Measurements from ENCODE around the gene TDRD12.

The TDRD12 gene

DNA sequence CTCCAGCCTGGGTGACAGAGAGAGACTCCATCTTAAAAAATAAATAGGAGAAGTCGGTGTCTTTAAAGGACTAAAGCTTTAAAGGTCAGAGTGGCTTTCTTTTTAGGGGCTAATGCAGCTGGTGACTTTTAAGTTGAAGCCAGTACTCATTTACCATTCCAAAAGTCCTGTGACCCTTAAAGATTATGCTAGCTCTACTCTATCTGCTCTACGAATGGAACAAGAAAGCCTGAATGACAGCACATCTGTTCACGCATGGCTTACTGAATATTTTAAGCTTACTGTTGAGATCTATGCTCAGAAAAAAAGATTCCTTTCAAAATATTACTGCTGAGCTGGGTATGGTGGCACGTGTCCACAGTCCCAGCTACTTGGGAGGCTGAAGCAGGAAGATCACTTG, 16.4 kb downstream of the TDRD12 start:
- H2AFZ ChIP-seq (ENCODE audit: low read depth, low read length), result no peak overlapping the region
- peaks cover 5 to 8% of the 10 kb centered on the region in 2 experiments for H3K27me3 ChIP-seq (ENCODE audit: control insufficient read depth in 1 of 2, insufficient read depth in 1 of 2, low read length in 2 of 2)
- no peaks in the 10 kb centered on the region for H3K79me1 ChIP-seq (replicated peaks; ENCODE audit: low read length, poor library complexity, severe bottlenecking)
- no peak overlapping the region for H2BK15ac ChIP-seq (ENCODE audit: low read depth, poor library complexity, severe bottlenecking)
- H3K9ac ChIP-seq (ENCODE audit: low read length), result no peak overlapping the region
- H3K14ac ChIP-seq (ENCODE audit: low read length in 2 of 2), result no peak overlapping the region
- H2BK12ac ChIP-seq (ENCODE audit: low read length in 2 of 2), result no peak overlapping the region
- H3K36me3 ChIP-seq (ENCODE audit: control insufficient read depth in 1 of 2, insufficient read depth in 2 of 2, low read depth in 1 of 2, low read length in 2 of 2), result no peaks in the 10 kb centered on the region
- H4K91ac ChIP-seq (ENCODE audit: low read length), result no peak overlapping the region
- peaks cover 4% of the 10 kb centered on the region for H3K4me1 ChIP-seq (ENCODE audit: control insufficient read depth, insufficient read depth, low read depth, low read length)
- 67% methylated on average over 3 of the region's 4 CpGs for WGBS
- no peak overlapping the region for H3K27ac ChIP-seq (ENCODE audit: low read length, poor library complexity, severe bottlenecking)
- no peaks in the 10 kb centered on the region for H3K9me3 ChIP-seq (ENCODE audit: control insufficient read depth, low read length)
- H3K4ac ChIP-seq (ENCODE audit: low read depth in 1 of 2, low read length in 2 of 2), result no peak overlapping the region
- H4K8ac ChIP-seq (ENCODE audit: low read length), result no peak overlapping the region
- no peak overlapping the region for H3K4me2 ChIP-seq (ENCODE audit: low read length, poor library complexity, severe bottlenecking)
- H2BK120ac ChIP-seq (ENCODE audit: low read depth, low read length), result no peak overlapping the region
- DNase-seq, result no peak
- H3K4me3 ChIP-seq (ENCODE audit: insufficient read depth in 1 of 2, low read depth in 1 of 2, low read length in 2 of 2), result no peak overlapping the region
- H3K18ac ChIP-seq (ENCODE audit: low read depth in 1 of 2, low read length in 2 of 2), result no peak overlapping the region
- H2AK5ac ChIP-seq (ENCODE audit: low read length, severe bottlenecking), result no peak overlapping the region
- no peak overlapping the region for H3K23ac ChIP-seq (ENCODE audit: low read length in 2 of 2)
- no peak overlapping the region for H2BK5ac ChIP-seq (ENCODE audit: low read depth, low read length, poor library complexity, severe bottlenecking)

- DNase-seq, result no peak
- H3K23ac ChIP-seq (ENCODE audit: low read length in 2 of 2), result no peak overlapping the region
- H3K14ac ChIP-seq (ENCODE audit: low read length in 2 of 2), result no peak overlapping the region
- no peak overlapping the region for H3K4ac ChIP-seq (ENCODE audit: low read depth in 1 of 2, low read length in 2 of 2)
- no peak overlapping the region for H2AFZ ChIP-seq (ENCODE audit: low read depth, low read length)
- no peak overlapping the region for H2BK120ac ChIP-seq (ENCODE audit: low read depth, low read length)
- no peak overlapping the region for H4K91ac ChIP-seq (ENCODE audit: low read length)
- no peaks in the 10 kb centered on the region for H3K79me1 ChIP-seq (replicated peaks; ENCODE audit: low read length, poor library complexity, severe bottlenecking)
- H3K9ac ChIP-seq (ENCODE audit: low read length), result no peak overlapping the region
- H3K27ac ChIP-seq (ENCODE audit: low read length, poor library complexity, severe bottlenecking), result no peak overlapping the region
- H3K27me3 ChIP-seq (ENCODE audit: control insufficient read depth in 1 of 2, insufficient read depth in 1 of 2, low read length in 2 of 2), result peaks cover 14 to 19% of the 10 kb centered on the region in 2 experiments
- H3K4me3 ChIP-seq (ENCODE audit: insufficient read depth in 1 of 2, low read depth in 1 of 2, low read length in 2 of 2), result no peak overlapping the region
- H3K9me3 ChIP-seq (ENCODE audit: control insufficient read depth, low read length), result no peaks in the 10 kb centered on the region
- H2BK15ac ChIP-seq (ENCODE audit: low read depth, poor library complexity, severe bottlenecking), result no peak overlapping the region
- H3K18ac ChIP-seq (ENCODE audit: low read depth in 1 of 2, low read length in 2 of 2), result no peak overlapping the region
- H2BK12ac ChIP-seq (ENCODE audit: low read length in 2 of 2), result no peak overlapping the region
- no peak overlapping the region for H3K4me2 ChIP-seq (ENCODE audit: low read length, poor library complexity, severe bottlenecking)
- WGBS, result 93% methylated on average over 9 of the region's 9 CpGs
- H3K4me1 ChIP-seq (ENCODE audit: control insufficient read depth, insufficient read depth, low read depth, low read length), result no peaks in the 10 kb centered on the region
- H4K8ac ChIP-seq (ENCODE audit: low read length), result no peak overlapping the region
- no peak overlapping the region for H2AK5ac ChIP-seq (ENCODE audit: low read length, severe bottlenecking)
- H2BK5ac ChIP-seq (ENCODE audit: low read depth, low read length, poor library complexity, severe bottlenecking), result no peak overlapping the region
- no peaks in the 10 kb centered on the region for H3K36me3 ChIP-seq (ENCODE audit: control insufficient read depth in 1 of 2, insufficient read depth in 2 of 2, low read depth in 1 of 2, low read length in 2 of 2)
Measured at GRCh38 chr19:32743021-32743420, 23.5 kb downstream of the TDRD12 start.

GRCh38 chr19:32743447-32743846, 23.9 kb downstream of the TDRD12 start:
- peaks cover 14 to 21% of the 10 kb centered on the region in 2 experiments for H3K27me3 ChIP-seq (ENCODE audit: control insufficient read depth in 1 of 2, insufficient read depth in 1 of 2, low read length in 2 of 2)
- H3K14ac ChIP-seq (ENCODE audit: low read length in 2 of 2), result no peak overlapping the region
- no peaks in the 10 kb centered on the region for H3K79me1 ChIP-seq (replicated peaks; ENCODE audit: low read length, poor library complexity, severe bottlenecking)
- no peaks in the 10 kb centered on the region for H3K9me3 ChIP-seq (ENCODE audit: control insufficient read depth, low read length)
- H2BK12ac ChIP-seq (ENCODE audit: low read length in 2 of 2), result no peak overlapping the region
- no peak overlapping the region for H3K4me3 ChIP-seq (ENCODE audit: insufficient read depth in 1 of 2, low read depth in 1 of 2, low read length in 2 of 2)
- no peak overlapping the region for H2AFZ ChIP-seq (ENCODE audit: low read depth, low read length)
- H3K4ac ChIP-seq (ENCODE audit: low read depth in 1 of 2, low read length in 2 of 2), result no peak overlapping the region
- no peaks in the 10 kb centered on the region for H3K36me3 ChIP-seq (ENCODE audit: control insufficient read depth in 1 of 2, insufficient read depth in 2 of 2, low read depth in 1 of 2, low read length in 2 of 2)
- DNase-seq, result no peak
- no peak overlapping the region for H4K91ac ChIP-seq (ENCODE audit: low read length)
- no peak overlapping the region for H2AK5ac ChIP-seq (ENCODE audit: low read length, severe bottlenecking)
- no peak overlapping the region for H3K27ac ChIP-seq (ENCODE audit: low read length, poor library complexity, severe bottlenecking)
- no peaks in the 10 kb centered on the region for H3K4me1 ChIP-seq (ENCODE audit: control insufficient read depth, insufficient read depth, low read depth, low read length)
- H2BK15ac ChIP-seq (ENCODE audit: low read depth, poor library complexity, severe bottlenecking), result no peak overlapping the region
- H3K18ac ChIP-seq (ENCODE audit: low read depth in 1 of 2, low read length in 2 of 2), result no peak overlapping the region
- no peak overlapping the region for H4K8ac ChIP-seq (ENCODE audit: low read length)
- H3K9ac ChIP-seq (ENCODE audit: low read length), result no peak overlapping the region
- H2BK5ac ChIP-seq (ENCODE audit: low read depth, low read length, poor library complexity, severe bottlenecking), result no peak overlapping the region
- no peak overlapping the region for H2BK120ac ChIP-seq (ENCODE audit: low read depth, low read length)
- H3K23ac ChIP-seq (ENCODE audit: low read length in 2 of 2), result no peak overlapping the region
- H3K4me2 ChIP-seq (ENCODE audit: low read length, poor library complexity, severe bottlenecking), result no peak overlapping the region
- 95% methylated on average over 4 of the region's 4 CpGs for WGBS

- H3K27ac ChIP-seq (ENCODE audit: low read length, poor library complexity, severe bottlenecking), result no peak overlapping the region
- H3K4me2 ChIP-seq (ENCODE audit: low read length, poor library complexity, severe bottlenecking), result no peak overlapping the region
- no peak overlapping the region for H4K91ac ChIP-seq (ENCODE audit: low read length)
- peak overlapping the region in 1 of 2 experiments; percentile 36 for H3K14ac ChIP-seq (ENCODE audit: low read length in 2 of 2)
- H3K4me1 ChIP-seq (ENCODE audit: control insufficient read depth, insufficient read depth, low read depth, low read length), result no peaks in the 10 kb centered on the region
- no peak overlapping the region for H2AK5ac ChIP-seq (ENCODE audit: low read length, severe bottlenecking)
- no peak for DNase-seq
- H3K36me3 ChIP-seq (ENCODE audit: control insufficient read depth in 1 of 2, insufficient read depth in 2 of 2, low read depth in 1 of 2, low read length in 2 of 2), result no peaks in the 10 kb centered on the region
- peaks cover 14 to 28% of the 10 kb centered on the region in 2 experiments for H3K27me3 ChIP-seq (ENCODE audit: control insufficient read depth in 1 of 2, insufficient read depth in 1 of 2, low read length in 2 of 2)
- H4K8ac ChIP-seq (ENCODE audit: low read length), result no peak overlapping the region
- no peaks in the 10 kb centered on the region for H3K9me3 ChIP-seq (ENCODE audit: control insufficient read depth, low read length)
- H3K18ac ChIP-seq (ENCODE audit: low read depth in 1 of 2, low read length in 2 of 2), result no peak overlapping the region
- H2BK12ac ChIP-seq (ENCODE audit: low read length in 2 of 2), result no peak overlapping the region
- 95% methylated on average over 18 of the region's 18 CpGs for WGBS
- no peak overlapping the region for H2BK15ac ChIP-seq (ENCODE audit: low read depth, poor library complexity, severe bottlenecking)
- no peaks in the 10 kb centered on the region for H3K79me1 ChIP-seq (replicated peaks; ENCODE audit: low read length, poor library complexity, severe bottlenecking)
- H3K9ac ChIP-seq (ENCODE audit: low read length), result no peak overlapping the region
- H2BK5ac ChIP-seq (ENCODE audit: low read depth, low read length, poor library complexity, severe bottlenecking), result no peak overlapping the region
- no peak overlapping the region for H3K4ac ChIP-seq (ENCODE audit: low read depth in 1 of 2, low read length in 2 of 2)
- H3K4me3 ChIP-seq (ENCODE audit: insufficient read depth in 1 of 2, low read depth in 1 of 2, low read length in 2 of 2), result peak overlapping the region in 1 of 2 experiments; percentile 27
- H2BK120ac ChIP-seq (ENCODE audit: low read depth, low read length), result no peak overlapping the region
- no peak overlapping the region for H2AFZ ChIP-seq (ENCODE audit: low read depth, low read length)
- H3K23ac ChIP-seq (ENCODE audit: low read length in 2 of 2), result no peak overlapping the region
Measured at GRCh38 chr19:32744555-32745325, 25.2 kb downstream of the TDRD12 start.

Measured in mesenchymal stem cell (in vitro differentiated cells and primary cell).